Naive B cell (primary cell): ENCODE results near the gene NFATC1. TPM values are rescaled to one million over a fixed set of nuclear protein-coding genes. Genes with fewer than 3 reads are reported as not detected.

ENCODE experiments used
- ATAC-seq, 2 donors: fragments of 150-1000 bp; cut with Tn5 transposase; 2 replicates each; pipeline ENCODE4 v1.10.0; 2021; ENCODE audit warnings: low read depth in 2 of 2, mild to moderate bottlenecking in 2 of 2, moderate library complexity in 2 of 2
- DNase-seq: peaks from one replicate; pipeline ENCODE4 v3.0.0; 2022
- H3K27ac Mint-ChIP-seq, 6 donors: one replicate each; pipeline ENCODE4 v1.8.0; 2020 to 2022; ENCODE audit warnings: mild to moderate bottlenecking in 6 of 6, mixed read lengths in 6 of 6, moderate library complexity in 5 of 6, inconsistent platforms in 2 of 6
- H3K27me3 Mint-ChIP-seq, 3 donors: one replicate each; pipeline ENCODE4 v1.8.0; 2021 to 2022; ENCODE audit warnings: mixed read lengths in 3 of 3, mild to moderate bottlenecking in 1 of 3
- H3K36me3 Mint-ChIP-seq, 2 donors: one replicate each; pipeline ENCODE4 v1.8.0; 2020 to 2022; ENCODE audit warnings: mixed read lengths in 2 of 2, inconsistent platforms in 1 of 2, mild to moderate bottlenecking in 1 of 2
- H3K4me1 Mint-ChIP-seq, 3 donors: one replicate each; pipeline ENCODE4 v1.8.0; 2020 to 2022; ENCODE audit warnings: mixed read lengths in 3 of 3, inconsistent platforms in 1 of 3, mild to moderate bottlenecking in 1 of 3, moderate library complexity in 1 of 3
- H3K4me3 Mint-ChIP-seq, 8 donors: one replicate each; pipeline ENCODE4 v1.8.0; 2020 to 2022; ENCODE audit warnings: mild to moderate bottlenecking in 8 of 8, mixed read lengths in 8 of 8, moderate library complexity in 8 of 8, inconsistent platforms in 2 of 8
- H3K9me3 Mint-ChIP-seq, 7 donors: one replicate each; pipeline ENCODE4 v1.8.0; 2020 to 2022; ENCODE audit warnings: mixed read lengths in 7 of 7, mild to moderate bottlenecking in 5 of 7, inconsistent platforms in 2 of 7, moderate library complexity in 1 of 7
- polyA plus RNA-seq, 6 donors: library from polyadenylated mRNA; unstranded; fragments of 300-500 nt; fragmentation: Illumina TruSeq; gene quantifications; one replicate each; pipeline ENCODE4 v1.2.3, GENCODE V29; 2021; ENCODE audit warnings: low read depth in 6 of 6

Gene NFATC1
- polyA plus RNA-seq, 6 donors from 2014 or later = 35.7 to 77.8 (median 51.1) TPM

- Mint-ChIP-seq H3K27ac (peak overlapping the region in 1 of 6 donors; percentile 56), H3K9me3 (no peaks in the 10 kb centered on the region)
- no peak for ATAC-seq
These were observed 57.4 kb downstream of the NFATC1 start for GRCh38 chr18:79452991-79453645.

DNA sequence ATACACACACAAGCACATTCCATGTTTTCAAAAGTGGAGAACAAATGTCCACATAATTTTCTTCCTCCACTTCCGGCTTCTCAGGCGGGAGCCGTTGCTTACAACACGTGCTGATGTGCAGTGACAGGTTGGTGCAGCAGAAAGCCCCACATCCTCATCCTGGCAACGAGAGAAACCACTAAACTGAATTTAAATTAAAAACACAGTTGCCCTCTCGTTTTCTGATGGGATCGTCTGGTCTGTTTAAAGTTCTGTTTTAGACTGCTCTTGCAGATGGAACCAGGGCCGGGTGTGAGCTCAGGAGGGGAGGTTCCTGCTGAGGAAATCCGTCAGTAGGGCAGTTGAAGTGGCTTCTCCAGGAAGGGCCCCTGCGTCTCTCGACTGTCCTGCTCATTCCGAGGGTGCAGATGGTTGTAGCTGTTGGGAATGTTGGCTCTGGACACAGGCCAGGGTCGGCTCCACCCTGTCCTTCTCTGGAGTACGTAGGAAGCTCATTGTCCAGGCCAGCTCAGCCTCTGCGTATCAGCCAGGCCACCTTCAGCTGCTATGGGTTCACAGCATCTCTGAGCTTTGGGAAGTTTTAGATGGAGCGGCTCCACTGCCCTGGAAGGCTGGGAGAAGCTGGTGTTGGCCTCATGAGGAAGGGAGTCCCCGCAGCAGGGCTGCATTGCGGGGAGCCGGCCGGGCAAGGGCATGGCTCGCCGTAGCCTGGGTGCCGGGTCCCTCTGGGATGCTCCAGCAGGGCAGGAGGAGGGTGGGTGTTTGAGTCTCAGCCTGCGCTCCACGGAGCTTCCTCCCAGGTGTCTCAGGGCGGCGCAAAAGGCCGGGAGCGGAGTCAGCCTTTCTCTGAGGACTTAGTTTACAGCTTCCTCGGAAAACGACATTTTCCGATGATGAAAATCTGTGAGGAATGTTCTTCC, 58.3 kb downstream of the NFATC1 start:
- Mint-ChIP-seq H3K27me3 (no peaks in the 10 kb centered on the region), H3K4me3 (peak overlapping the region in 1 of 8 donors; percentile 25), H3K4me1 (peaks cover 0 to 14% (median 0%) of the 10 kb centered on the region in 3 donors), H3K9me3 (no peaks in the 10 kb centered on the region), H3K36me3 (peaks cover 0 to 7% of the 10 kb centered on the region in 2 donors), H3K27ac (peak overlapping the region in 2 of 6 donors; percentile 37 to 69)
- DNase-seq (no peak), ATAC-seq (no peak)

More at GRCh38 chr18:79452991-79453645, 57.4 kb downstream of the NFATC1 start:
- no peak overlapping the region for H3K4me3 Mint-ChIP-seq
- H3K4me1 Mint-ChIP-seq = peaks cover 0 to 8% (median 0%) of the 10 kb centered on the region in 3 donors
- H3K27me3 Mint-ChIP-seq = no peaks in the 10 kb centered on the region
- H3K36me3 Mint-ChIP-seq = peaks cover 0 to 8% of the 10 kb centered on the region in 2 donors
- no peak for DNase-seq

DNA sequence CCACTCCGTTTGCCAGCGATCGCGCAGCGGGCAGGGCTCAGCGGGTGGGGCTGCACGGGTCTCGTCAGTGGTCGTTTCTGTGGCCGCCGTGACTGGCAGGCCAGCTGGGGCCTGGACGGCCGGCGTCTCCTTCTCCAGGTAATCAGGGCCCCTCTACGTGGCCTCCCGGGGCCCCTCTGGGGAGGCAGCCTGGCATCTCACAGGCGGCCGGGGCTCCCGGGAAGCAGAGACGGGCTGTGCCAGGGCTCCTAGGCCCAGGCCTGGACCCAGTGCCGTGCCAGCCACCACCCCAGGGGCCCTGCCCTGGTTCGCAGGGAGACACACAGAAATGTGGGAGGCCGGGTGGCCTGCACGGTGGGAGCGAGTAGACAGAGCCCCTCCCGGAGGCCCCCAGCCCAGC, 59.5 kb downstream of the NFATC1 start:
- Mint-ChIP-seq H3K9me3 (no peaks in the 10 kb centered on the region), H3K27me3 (no peaks in the 10 kb centered on the region), H3K4me3 (peak overlapping the region in 1 of 8 donors; percentile 29), H3K27ac (no peak overlapping the region), H3K36me3 (no peaks in the 10 kb centered on the region), H3K4me1 (peaks cover 10 to 26% (median 11%) of the 10 kb centered on the region in 3 donors)
- DNase-seq (no peak), ATAC-seq (no peak)

- Mint-ChIP-seq H3K4me1 (peaks cover 15 to 36% (median 22%) of the 10 kb centered on the region in 3 donors), H3K27me3 (no peaks in the 10 kb centered on the region), H3K9me3 (no peaks in the 10 kb centered on the region), H3K36me3 (no peaks in the 10 kb centered on the region), H3K4me3 (peak overlapping the region in 1 of 8 donors; percentile 59), H3K27ac (peak overlapping the region; percentile 44 to 94 (median 86))
- ATAC-seq (no peak), DNase-seq (no peak)
These were observed 60.6 kb downstream of the NFATC1 start for GRCh38 chr18:79456105-79456980.

GRCh38 chr18:79457239-79457638, 61.5 kb downstream of the NFATC1 start:
- ATAC-seq (no peak), DNase-seq (no peak)
- H3K27ac Mint-ChIP-seq = peak overlapping the region; percentile 33 to 92 (median 80)
- H3K27me3 Mint-ChIP-seq = no peaks in the 10 kb centered on the region
- H3K9me3 Mint-ChIP-seq = no peaks in the 10 kb centered on the region
- peaks cover 21 to 43% (median 31%) of the 10 kb centered on the region in 3 donors for H3K4me1 Mint-ChIP-seq
- no peaks in the 10 kb centered on the region for H3K36me3 Mint-ChIP-seq
- H3K4me3 Mint-ChIP-seq = peak overlapping the region in 1 of 8 donors; percentile 15

GRCh38 chr18:79457652-79458051, 61.9 kb downstream of the NFATC1 start:
- no peak for DNase-seq
- no peak for ATAC-seq
- no peaks in the 10 kb centered on the region for H3K9me3 Mint-ChIP-seq
- peak overlapping the region in 4 of 6 donors; percentile 76 to 93 (median 86) for H3K27ac Mint-ChIP-seq
- H3K27me3 Mint-ChIP-seq = no peaks in the 10 kb centered on the region
- peaks cover 21 to 47% (median 35%) of the 10 kb centered on the region in 3 donors for H3K4me1 Mint-ChIP-seq
- no peaks in the 10 kb centered on the region for H3K36me3 Mint-ChIP-seq
- H3K4me3 Mint-ChIP-seq = peak overlapping the region in 1 of 8 donors; percentile 22

DNA sequence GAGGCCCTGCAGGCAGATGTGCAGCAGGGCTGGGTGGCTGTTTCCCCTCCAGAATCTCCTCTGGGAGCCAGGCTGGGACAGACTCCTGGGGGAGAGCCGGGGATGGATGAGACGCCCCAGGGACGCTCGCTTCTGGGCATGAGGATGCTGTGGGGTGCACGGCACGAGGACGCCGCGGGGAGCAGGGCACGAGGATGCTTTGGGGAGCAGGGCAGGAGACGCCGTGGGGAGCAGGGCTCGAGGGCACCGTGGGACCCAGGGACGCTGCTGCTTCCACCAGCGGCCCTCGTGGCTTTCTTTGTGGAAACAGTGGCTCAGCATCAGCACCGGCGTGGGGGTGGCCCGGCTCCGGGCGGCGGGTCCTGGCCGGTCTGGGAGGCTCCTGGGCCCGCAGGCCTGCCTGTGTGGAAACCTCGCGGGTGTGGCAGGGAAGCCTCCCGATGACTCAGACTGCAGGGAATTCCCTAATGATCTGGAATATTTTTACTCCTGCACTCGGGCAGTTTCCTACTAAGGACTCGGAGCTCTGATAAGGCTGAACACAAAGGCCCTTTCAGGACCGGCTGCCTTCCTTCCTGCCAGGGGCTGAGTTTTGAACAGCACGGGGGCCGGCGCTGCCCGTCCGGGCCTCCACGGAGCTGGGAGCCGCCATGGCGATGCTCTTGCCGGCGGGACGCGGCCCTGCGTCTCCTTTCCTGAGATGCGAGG, 62.6 kb downstream of the NFATC1 start:
- peak overlapping the region in 1 of 8 donors; percentile 44 for H3K4me3 Mint-ChIP-seq
- DNase-seq (no peak), ATAC-seq (no peak)
- peak overlapping the region in 3 of 6 donors; percentile 37 to 99 (median 95) for H3K27ac Mint-ChIP-seq
- H3K27me3 Mint-ChIP-seq = no peaks in the 10 kb centered on the region
- no peaks in the 10 kb centered on the region for H3K36me3 Mint-ChIP-seq
- no peaks in the 10 kb centered on the region for H3K9me3 Mint-ChIP-seq
- H3K4me1 Mint-ChIP-seq = peaks cover 21 to 54% (median 40%) of the 10 kb centered on the region in 3 donors

DNA sequence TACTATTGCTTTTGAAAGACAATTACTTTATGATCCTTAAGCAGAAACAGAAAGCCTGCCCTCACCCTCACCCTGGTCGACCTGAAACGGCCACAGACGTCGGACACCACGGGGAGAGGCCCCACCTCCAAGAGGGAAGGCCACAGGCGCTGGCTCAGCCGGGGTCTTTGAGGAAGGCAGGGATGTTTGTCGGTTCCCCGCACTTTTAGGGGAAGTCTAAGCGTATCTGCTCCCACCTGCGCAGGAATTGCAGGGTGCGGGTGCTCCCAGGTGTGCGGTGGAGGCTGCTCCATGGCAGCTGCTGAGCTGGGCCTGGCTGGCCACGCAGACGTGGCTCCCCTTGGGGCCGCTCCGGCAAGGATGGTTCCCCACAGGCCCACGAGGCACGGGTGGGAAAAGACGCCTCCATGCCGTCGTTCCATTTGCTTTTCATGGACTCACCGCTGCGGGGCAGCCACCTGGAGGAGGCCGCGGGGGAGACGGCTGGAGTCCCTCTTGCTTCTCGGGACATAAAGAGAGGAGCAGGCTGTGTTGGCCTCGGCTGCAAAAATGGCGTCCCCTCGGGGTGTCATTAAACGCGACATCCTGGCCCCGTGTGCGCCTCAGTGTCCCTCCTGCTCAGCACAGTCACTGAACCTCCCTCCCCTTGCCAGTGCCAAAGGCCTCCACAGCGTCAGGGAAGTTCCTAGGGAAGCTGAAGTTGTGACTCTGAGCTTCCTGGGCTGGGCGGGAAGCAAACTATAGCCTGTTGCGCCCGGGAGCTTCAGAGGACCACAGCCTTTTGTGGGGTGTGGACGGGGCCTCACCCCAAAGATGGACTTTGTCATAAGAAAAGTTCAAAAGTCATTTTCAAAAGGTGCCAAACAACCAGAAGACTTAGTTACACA, 63.4 kb downstream of the NFATC1 start:
- Mint-ChIP-seq H3K27me3 (no peaks in the 10 kb centered on the region), H3K4me1 (peaks cover 21 to 60% (median 46%) of the 10 kb centered on the region in 3 donors), H3K4me3 (peak overlapping the region; percentile 68 to 94 (median 88)), H3K9me3 (no peaks in the 10 kb centered on the region), H3K27ac (peak overlapping the region; percentile 97 to 99 (median 98)), H3K36me3 (no peaks in the 10 kb centered on the region)
- ATAC-seq (no peak), DNase-seq (no peak)

GRCh38 chr18:79459946-79460480, 64.3 kb downstream of the NFATC1 start:
- Mint-ChIP-seq H3K4me1 (peaks cover 23 to 63% (median 54%) of the 10 kb centered on the region in 3 donors), H3K27me3 (no peaks in the 10 kb centered on the region), H3K4me3 (peak overlapping the region; percentile 68 to 94 (median 88)), H3K36me3 (no peaks in the 10 kb centered on the region), H3K9me3 (no peaks in the 10 kb centered on the region), H3K27ac (peak overlapping the region; percentile 97 to 99 (median 98))
- peak; percentile 16 to 41 for ATAC-seq
- no peak for DNase-seq

DNA sequence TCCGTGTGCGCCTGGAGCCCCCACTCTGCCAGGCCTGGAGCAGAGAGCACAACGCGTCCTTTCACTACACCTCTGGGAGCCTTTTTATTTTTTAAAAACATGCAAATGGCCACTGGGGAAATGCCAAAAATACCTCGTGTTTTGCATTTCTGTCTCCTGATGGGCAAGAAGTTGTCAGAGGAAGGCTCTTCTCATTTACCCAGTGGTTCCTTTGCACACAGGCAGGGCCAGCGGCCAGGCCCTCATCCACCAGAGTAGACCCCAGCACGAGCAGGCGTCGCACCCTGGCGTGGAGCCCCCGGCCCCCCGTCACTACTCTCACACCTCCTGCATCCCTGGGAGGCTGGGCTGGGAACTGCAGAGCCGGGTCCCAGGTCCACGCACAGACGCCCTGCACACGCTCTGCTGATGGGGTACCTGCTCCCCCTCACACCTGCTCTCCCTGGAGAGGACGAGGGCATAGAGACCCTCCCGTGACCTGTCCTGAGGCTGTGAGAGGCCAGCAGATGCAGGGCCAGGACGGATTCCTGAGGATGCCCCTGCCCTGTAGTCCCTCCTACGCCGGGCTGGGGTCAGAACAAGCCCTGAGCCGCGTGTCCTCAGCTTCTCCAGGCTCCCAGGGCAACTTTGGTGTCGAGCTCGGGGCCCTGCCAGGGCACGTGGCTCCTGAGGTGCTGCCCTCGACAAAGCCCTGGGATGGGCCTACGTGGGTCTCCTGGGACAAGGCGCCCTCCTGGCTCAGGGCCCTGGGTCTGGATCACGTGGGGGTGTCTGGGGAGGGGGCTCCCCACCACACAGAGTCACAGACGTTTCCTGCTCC, 65.0 kb downstream of the NFATC1 start:
- no peaks in the 10 kb centered on the region for H3K9me3 Mint-ChIP-seq
- ATAC-seq (peak; percentile 81 to 82), DNase-seq (peak; percentile 75)
- H3K4me1 Mint-ChIP-seq = peaks cover 30 to 70% (median 61%) of the 10 kb centered on the region in 3 donors
- H3K36me3 Mint-ChIP-seq = no peaks in the 10 kb centered on the region
- peak overlapping the region; percentile 68 to 94 (median 88) for H3K4me3 Mint-ChIP-seq
- no peaks in the 10 kb centered on the region for H3K27me3 Mint-ChIP-seq
- H3K27ac Mint-ChIP-seq = peak overlapping the region; percentile 97 to 99 (median 98)

DNA sequence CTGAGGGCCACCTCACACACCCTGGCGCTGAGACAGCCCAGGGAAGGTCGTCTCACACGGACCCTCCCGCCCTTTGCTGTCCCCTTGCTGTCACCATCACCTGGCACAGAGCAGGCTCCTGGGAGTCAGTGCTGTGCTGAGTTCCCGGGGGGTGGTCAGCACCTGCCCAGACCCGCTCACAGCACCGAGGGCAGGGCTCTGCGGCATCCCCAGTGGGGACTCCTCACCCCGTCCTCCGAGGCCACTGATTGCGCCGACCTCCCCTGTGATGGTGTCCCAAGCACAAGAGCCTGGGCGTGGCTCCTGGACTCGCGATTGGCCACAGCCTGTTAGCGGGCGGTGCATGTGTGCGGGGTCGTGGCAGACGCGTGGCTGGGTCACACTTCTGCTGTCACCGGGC, 65.9 kb downstream of the NFATC1 start:
- no peak for ATAC-seq
- H3K4me3 Mint-ChIP-seq = peak overlapping the region; percentile 47 to 90 (median 75)
- H3K4me1 Mint-ChIP-seq = peaks cover 37 to 76% (median 70%) of the 10 kb centered on the region in 3 donors
- H3K9me3 Mint-ChIP-seq = no peaks in the 10 kb centered on the region
- H3K27ac Mint-ChIP-seq = peak overlapping the region; percentile 87 to 99 (median 98)
- H3K36me3 Mint-ChIP-seq = no peaks in the 10 kb centered on the region
- H3K27me3 Mint-ChIP-seq = no peaks in the 10 kb centered on the region
- DNase-seq = no peak
